Spinal cord (tissue), 10 donors: ENCODE results near the gene MGAT3. TPM values are rescaled to one million over a fixed set of nuclear protein-coding genes. Genes with fewer than 3 reads are reported as not detected.

Experiments used
- DNase-seq, 6 donors: peaks; one replicate each; pipeline versions ENCODE4 v3.0.0 to v3.0.0-alpha.2; 2013 to 2015; ENCODE audit warnings: low spot score in 6 of 6, low read depth in 4 of 6
- H3K27ac ChIP-seq: one replicate; pipeline ENCODE4 v1.5.1; 2013; ENCODE audit warnings: low read depth, low read length, control low read depth
- H3K27me3 ChIP-seq: one replicate; pipeline ENCODE4 v1.6.1; 2013; ENCODE audit warnings: low read length; ENCODE audit not compliant: control insufficient read depth, insufficient read depth
- H3K36me3 ChIP-seq: one replicate; pipeline ENCODE4 v1.6.1; 2013; ENCODE audit warnings: low read length; ENCODE audit not compliant: control insufficient read depth, insufficient read depth
- H3K4me1 ChIP-seq: one replicate; pipeline ENCODE4 v1.6.1; 2013; ENCODE audit warnings: low read length; ENCODE audit not compliant: control insufficient read depth, insufficient read depth
- H3K4me3 ChIP-seq: one replicate; pipeline ENCODE4 v1.5.1; 2013; ENCODE audit warnings: low read depth, low read length, control low read depth
- H3K9me3 ChIP-seq: one replicate; pipeline ENCODE4 v1.6.1; 2013; ENCODE audit warnings: low read length; ENCODE audit not compliant: control insufficient read depth, insufficient read depth
- WGBS: methylation state at CpG from one replicate; pipeline ENCODE4 v1.1.5; 2013; ENCODE audit warnings: missing lambda C conversion rate; ENCODE audit not compliant: insufficient coverage; 5-methylcytosine and 5-hydroxymethylcytosine counted together
- polyA plus RNA-seq, 2 donors: library from polyadenylated mRNA; unstranded; fragments of 120-200 nt; gene quantifications; one replicate each; pipeline ENCODE4 v1.2.1, GENCODE V29; 2013; ENCODE audit not compliant: insufficient read length in 2 of 2
- total RNA-seq, 2 donors: library from RNA; depleted of rRNA in 1 of 2; stranded (reverse); fragments of 120-200 nt in 1 of 2; fragments of >200 nt in 1 of 2; gene quantifications; one replicate each; pipeline versions ENCODE4 v1.2.3 to v1.2.4, GENCODE V29; 2013 to 2014
- donor health status: healthy.

Gene MGAT3
- total and polyA plus RNA-seq, 4 donors: 19.9 to 79.7 (median 50.8) TPM

GRCh38 chr22:39445678-39446077 is 11.1 kb upstream of the MGAT3 start:
- H3K27ac ChIP-seq: no peak overlapping the region
- WGBS: 78% methylated on average over 7 of the region's 9 CpGs
- H3K4me1 ChIP-seq: peaks cover 9% of the 10 kb centered on the region
- H3K9me3 ChIP-seq: no peaks in the 10 kb centered on the region
- no peaks in the 10 kb centered on the region for H3K27me3 ChIP-seq
- DNase-seq: no peak
- H3K36me3 ChIP-seq: peaks cover 2% of the 10 kb centered on the region
- no peak overlapping the region for H3K4me3 ChIP-seq

GRCh38 chr22:39446239-39446721 is 10.5 kb upstream of the MGAT3 start:
- no peaks in the 10 kb centered on the region for H3K9me3 ChIP-seq
- peaks cover 2% of the 10 kb centered on the region for H3K36me3 ChIP-seq
- no peak overlapping the region for H3K4me3 ChIP-seq
- H3K27me3 ChIP-seq: no peaks in the 10 kb centered on the region
- H3K4me1 ChIP-seq: peaks cover 9% of the 10 kb centered on the region
- H3K27ac ChIP-seq: no peak overlapping the region
- whole genome bisulfite sequencing: 61% methylated on average over 13 of the region's 13 CpGs
- DNase-seq: no peak

- no peak for DNase-seq
- no peak overlapping the region for H3K4me3 ChIP-seq
- H3K27ac ChIP-seq: no peak overlapping the region
- peaks cover 12% of the 10 kb centered on the region for H3K4me1 ChIP-seq
- H3K9me3 ChIP-seq: no peaks in the 10 kb centered on the region
- peaks cover 2% of the 10 kb centered on the region for H3K36me3 ChIP-seq
- no peaks in the 10 kb centered on the region for H3K27me3 ChIP-seq
- 73% methylated on average over 19 of the region's 19 CpGs for WGBS
These were observed 8.4 kb upstream of the MGAT3 start for GRCh38 chr22:39448205-39449054.

- H3K4me3 ChIP-seq: no peak overlapping the region
- H3K27me3 ChIP-seq: no peaks in the 10 kb centered on the region
- peaks cover 18% of the 10 kb centered on the region for H3K4me1 ChIP-seq
- 89% methylated on average over 4 of the region's 6 CpGs for WGBS
- no peaks in the 10 kb centered on the region for H3K9me3 ChIP-seq
- DNase-seq: no peak
- no peak overlapping the region for H3K27ac ChIP-seq
- H3K36me3 ChIP-seq: peaks cover 2% of the 10 kb centered on the region
These were observed 7.1 kb upstream of the MGAT3 start for GRCh38 chr22:39449708-39450107.

- 86% methylated on average over 12 of the region's 13 CpGs for WGBS
- H3K4me3 ChIP-seq: no peak overlapping the region
- no peaks in the 10 kb centered on the region for H3K27me3 ChIP-seq
- DNase-seq: no peak
- peaks cover 21% of the 10 kb centered on the region for H3K4me1 ChIP-seq
- no peak overlapping the region for H3K27ac ChIP-seq
- peaks cover 2% of the 10 kb centered on the region for H3K36me3 ChIP-seq
- H3K9me3 ChIP-seq: no peaks in the 10 kb centered on the region
These were observed 6.4 kb upstream of the MGAT3 start for GRCh38 chr22:39450258-39450955.

- no peak overlapping the region for H3K4me3 ChIP-seq
- no peak overlapping the region for H3K27ac ChIP-seq
- no peaks in the 10 kb centered on the region for H3K9me3 ChIP-seq
- H3K27me3 ChIP-seq: no peaks in the 10 kb centered on the region
- H3K4me1 ChIP-seq: peaks cover 26% of the 10 kb centered on the region
- WGBS: 73% methylated on average over 6 of the region's 6 CpGs
- no peak for DNase-seq
- no peaks in the 10 kb centered on the region for H3K36me3 ChIP-seq
These were observed 4.1 kb upstream of the MGAT3 start for GRCh38 chr22:39452740-39453040.

- no peak overlapping the region for H3K4me3 ChIP-seq
- WGBS: 63% methylated on average over 8 of the region's 9 CpGs
- H3K27ac ChIP-seq: peak overlapping the region; percentile 72
- H3K36me3 ChIP-seq: no peaks in the 10 kb centered on the region
- H3K4me1 ChIP-seq: peaks cover 33% of the 10 kb centered on the region
- H3K27me3 ChIP-seq: no peaks in the 10 kb centered on the region
- DNase-seq: no peak
- H3K9me3 ChIP-seq: no peaks in the 10 kb centered on the region
These were observed 2.9 kb upstream of the MGAT3 start for GRCh38 chr22:39453765-39454378.

GRCh38 chr22:39454385-39454871 is 2.4 kb upstream of the MGAT3 start:
- Histone ChIP-seq H3K36me3 (no peaks in the 10 kb centered on the region), H3K4me3 (no peak overlapping the region), H3K4me1 (peaks cover 35% of the 10 kb centered on the region), H3K27ac (peak overlapping the region; percentile 72), H3K27me3 (no peaks in the 10 kb centered on the region), H3K9me3 (no peaks in the 10 kb centered on the region)
- WGBS: 47% methylated on average over 7 of the region's 7 CpGs
- DNase-seq: no peak

GRCh38 chr22:39457198-39457555 is 365 bp downstream of the MGAT3 start:
- H3K4me1 ChIP-seq: peaks cover 57% of the 10 kb centered on the region
- DNase-seq: no peak
- no peaks in the 10 kb centered on the region for H3K9me3 ChIP-seq
- H3K4me3 ChIP-seq: peak overlapping the region; percentile 64
- H3K36me3 ChIP-seq: peaks cover 6% of the 10 kb centered on the region
- no peak overlapping the region for H3K27ac ChIP-seq
- WGBS: under 1% methylated on average over 57 of the region's 63 CpGs
- no peaks in the 10 kb centered on the region for H3K27me3 ChIP-seq
